Measurements from ENCODE around the gene PSD4.

The PSD4 gene

GRCh38 chr2:113183264-113183663 is 9.5 kb downstream of the PSD4 start:
- H3K9me2 ChIP-seq (replicated peaks; ENCODE audit: low read depth, low read length): no peaks in the 10 kb centered on the region
- no peak overlapping the region for H2AFZ ChIP-seq (ENCODE audit: low read length)
- peak overlapping the region; percentile 100 for H3K4me2 ChIP-seq (ENCODE audit: low read depth, low read length, poor library complexity, severe bottlenecking)
- TF ChIP-seq EZH2phosphoT487 (IDR thresholded peaks at IDR 0.05; ENCODE audit: borderline replicate concordance) (no peak), CTCF (conservative IDR thresholded peaks at IDR 0.05; ENCODE audit: low read length) (no peak)
- H3K36me3 ChIP-seq (ENCODE audit: insufficient read depth, low read length): peaks cover 50% of the 10 kb centered on the region; the same call in 1 of the 2 replicates
- no peaks in the 10 kb centered on the region for H3F3A ChIP-seq (ENCODE audit: low read depth)
- no peak overlapping the region for H3K4me3 ChIP-seq (ENCODE audit: low read length, poor library complexity, severe bottlenecking)
- H3K9ac ChIP-seq (ENCODE audit: low read depth, low read length, poor library complexity, severe bottlenecking): no peak overlapping the region
- H3K9me3 ChIP-seq (ENCODE audit: insufficient read depth, low read depth, low read length): no peaks in the 10 kb centered on the region
- peaks cover 66% of the 10 kb centered on the region for H3K4me1 ChIP-seq (ENCODE audit: insufficient read depth, low read length, poor library complexity, severe bottlenecking)
- H4K20me1 ChIP-seq (ENCODE audit: insufficient read depth, low read length, poor library complexity, severe bottlenecking): peaks cover 89% of the 10 kb centered on the region
- H3K79me2 ChIP-seq (ENCODE audit: insufficient read depth, low read length): peaks cover 84% of the 10 kb centered on the region
- no peaks in the 10 kb centered on the region for H3K27me3 ChIP-seq (ENCODE audit: insufficient read depth, low read length, poor library complexity, severe bottlenecking)

DNA sequence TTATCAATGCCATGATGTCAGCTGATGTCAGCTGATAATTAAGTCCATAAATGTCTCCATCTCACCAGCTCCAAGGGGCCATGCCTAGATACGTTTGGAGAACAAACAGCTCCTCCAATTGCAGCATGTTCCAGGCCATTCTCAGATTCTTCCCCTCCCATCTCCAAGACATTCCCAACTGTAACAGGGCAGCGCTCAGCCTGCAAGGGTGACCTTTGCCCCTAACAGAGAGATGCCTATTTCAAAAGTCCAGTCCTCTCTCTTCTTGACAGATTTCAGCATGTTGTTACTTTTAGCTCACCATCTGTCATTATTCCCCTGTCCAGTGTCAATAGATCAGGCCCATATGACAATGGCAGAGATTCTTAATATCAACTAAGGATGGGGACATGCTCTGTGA is 9.9 kb downstream of the PSD4 start:
- Histone ChIP-seq H3K4me2 (ENCODE audit: low read depth, low read length, poor library complexity, severe bottlenecking) (peak overlapping the region; percentile 100), H3K79me2 (ENCODE audit: insufficient read depth, low read length) (peaks cover 80% of the 10 kb centered on the region), H2AFZ (ENCODE audit: low read length) (no peak overlapping the region), H3F3A (ENCODE audit: low read depth) (no peaks in the 10 kb centered on the region), H3K9me2 (replicated peaks; ENCODE audit: low read depth, low read length) (no peaks in the 10 kb centered on the region), H4K20me1 (ENCODE audit: insufficient read depth, low read length, poor library complexity, severe bottlenecking) (peaks cover 84% of the 10 kb centered on the region), H3K4me3 (ENCODE audit: low read length, poor library complexity, severe bottlenecking) (no peak overlapping the region), H3K27me3 (ENCODE audit: insufficient read depth, low read length, poor library complexity, severe bottlenecking) (no peaks in the 10 kb centered on the region), H3K9ac (ENCODE audit: low read depth, low read length, poor library complexity, severe bottlenecking) (no peak overlapping the region), H3K36me3 (ENCODE audit: insufficient read depth, low read length) (peaks cover 50% of the 10 kb centered on the region; the same call in 1 of the 2 replicates), H3K9me3 (ENCODE audit: insufficient read depth, low read depth, low read length) (no peaks in the 10 kb centered on the region), H3K4me1 (ENCODE audit: insufficient read depth, low read length, poor library complexity, severe bottlenecking) (peaks cover 61% of the 10 kb centered on the region)
- TF ChIP-seq EZH2phosphoT487 (IDR thresholded peaks at IDR 0.05; ENCODE audit: borderline replicate concordance) (no peak), CTCF (conservative IDR thresholded peaks at IDR 0.05; ENCODE audit: low read length) (no peak)

GRCh38 chr2:113184531-113185230 is 10.9 kb downstream of the PSD4 start:
- H3K4me1 ChIP-seq (ENCODE audit: insufficient read depth, low read length, poor library complexity, severe bottlenecking): peaks cover 51% of the 10 kb centered on the region
- H3K79me2 ChIP-seq (ENCODE audit: insufficient read depth, low read length): peaks cover 73% of the 10 kb centered on the region
- no peaks in the 10 kb centered on the region for H3K9me3 ChIP-seq (ENCODE audit: insufficient read depth, low read depth, low read length)
- no peak for TF ChIP-seq CTCF (conservative IDR thresholded peaks at IDR 0.05; ENCODE audit: low read length)
- no peak for TF ChIP-seq EZH2phosphoT487 (IDR thresholded peaks at IDR 0.05; ENCODE audit: borderline replicate concordance)
- peak overlapping the region; percentile 100 for H3K4me2 ChIP-seq (ENCODE audit: low read depth, low read length, poor library complexity, severe bottlenecking)
- H3F3A ChIP-seq (ENCODE audit: low read depth): no peaks in the 10 kb centered on the region
- no peaks in the 10 kb centered on the region for H3K27me3 ChIP-seq (ENCODE audit: insufficient read depth, low read length, poor library complexity, severe bottlenecking)
- H3K9ac ChIP-seq (ENCODE audit: low read depth, low read length, poor library complexity, severe bottlenecking): no peak overlapping the region
- no peaks in the 10 kb centered on the region for H3K9me2 ChIP-seq (replicated peaks; ENCODE audit: low read depth, low read length)
- peaks cover 50% of the 10 kb centered on the region; the same call in 1 of the 2 replicates for H3K36me3 ChIP-seq (ENCODE audit: insufficient read depth, low read length)
- peaks cover 80% of the 10 kb centered on the region for H4K20me1 ChIP-seq (ENCODE audit: insufficient read depth, low read length, poor library complexity, severe bottlenecking)
- H3K4me3 ChIP-seq (ENCODE audit: low read length, poor library complexity, severe bottlenecking): peak overlapping the region; percentile 42
- H2AFZ ChIP-seq (ENCODE audit: low read length): no peak overlapping the region

Data from Loucy (cell line).